SK-N-MC (cell line): ENCODE results near the gene LENG9.

Experiments used
- DNase-seq: peaks from one replicate; pipeline ENCODE4 v3.0.0-alpha.2; 2011; ENCODE audit warnings: low read depth, low spot score
- H3K27ac ChIP-seq: fragments of 200-600 bp; sonication (generic); 2 replicates; pipeline ENCODE4 v1.5.1; 2016; ENCODE audit warnings: mixed run types
- H3K36me3 ChIP-seq: fragments of 200-600 bp; sonication (generic); 2 replicates; pipeline ENCODE4 v1.6.1; 2017; ENCODE audit warnings: antibody characterized with exemption, low read length, mixed read lengths; ENCODE audit not compliant: insufficient read depth
- H3K4me3 ChIP-seq: fragments of 200-600 bp; sonication (generic); 2 replicates; pipeline ENCODE4 v1.5.1; 2016
- H3K9ac ChIP-seq: fragments of 200-600 bp; sonication (generic); 2 replicates; pipeline ENCODE4 v1.8.0; 2017; ENCODE audit warnings: mixed run types, mixed read lengths; ENCODE audit not compliant: insufficient read length
- H3K9me3 ChIP-seq: fragments of 200-600 bp; sonication (generic); 2 replicates; pipeline ENCODE4 v1.6.1; 2017; ENCODE audit warnings: low read depth, mild to moderate bottlenecking, antibody characterized with exemption, low read length, moderate library complexity, mixed read lengths
- EZH2 ChIP-seq: fragments of 200-600 bp; sonication (generic); IDR thresholded peaks from one replicate; pipeline ENCODE4 v1.6.1; 2017; ENCODE audit warnings: antibody characterized with exemption
- FOXP2 ChIP-seq: optimal IDR thresholded peaks from 2 replicates; pipeline ENCODE3; 2011; ENCODE audit warnings: mild to moderate bottlenecking, moderate library complexity; ENCODE audit not compliant: insufficient read depth; ENCODE audit errors: extremely low read length, control extremely low read depth
- POLR2AphosphoS5 ChIP-seq: IDR thresholded peaks from 2 replicates; pipeline ENCODE4 v1.6.1; 2012; ENCODE audit warnings: mild to moderate bottlenecking, low read depth, low read length, borderline replicate concordance

The LENG9 gene

GRCh38 chr19:54480051-54480450 lies 16.5 kb upstream of the LENG9 start:
- Histone ChIP-seq H3K9me3 (no peaks in the 10 kb centered on the region), H3K27ac (no peak overlapping the region), H3K9ac (no peak overlapping the region), H3K36me3 (no peaks in the 10 kb centered on the region), H3K4me3 (no peak overlapping the region)
- DNase-seq: no peak
- no peak for TF ChIP-seq EZH2
- no peak for TF ChIP-seq POLR2AphosphoS5
- TF ChIP-seq FOXP2: no peak

GRCh38 chr19:54478677-54479266 lies 15.2 kb upstream of the LENG9 start:
- TF ChIP-seq POLR2AphosphoS5: no peak
- TF ChIP-seq EZH2: no peak
- TF ChIP-seq FOXP2: no peak
- Histone ChIP-seq H3K36me3 (no peaks in the 10 kb centered on the region), H3K9ac (no peak overlapping the region), H3K9me3 (no peaks in the 10 kb centered on the region), H3K4me3 (no peak overlapping the region), H3K27ac (no peak overlapping the region)
- DNase-seq: no peak

- no peak overlapping the region for H3K9ac ChIP-seq
- H3K4me3 ChIP-seq: no peak overlapping the region
- no peak overlapping the region for H3K27ac ChIP-seq
- no peak for DNase-seq
- H3K36me3 ChIP-seq: no peaks in the 10 kb centered on the region
- no peaks in the 10 kb centered on the region for H3K9me3 ChIP-seq
- TF ChIP-seq POLR2AphosphoS5: no peak
- TF ChIP-seq EZH2: no peak
- no peak for TF ChIP-seq FOXP2
Observed at GRCh38 chr19:54477650-54478049, 14.1 kb upstream of the LENG9 start.

DNA sequence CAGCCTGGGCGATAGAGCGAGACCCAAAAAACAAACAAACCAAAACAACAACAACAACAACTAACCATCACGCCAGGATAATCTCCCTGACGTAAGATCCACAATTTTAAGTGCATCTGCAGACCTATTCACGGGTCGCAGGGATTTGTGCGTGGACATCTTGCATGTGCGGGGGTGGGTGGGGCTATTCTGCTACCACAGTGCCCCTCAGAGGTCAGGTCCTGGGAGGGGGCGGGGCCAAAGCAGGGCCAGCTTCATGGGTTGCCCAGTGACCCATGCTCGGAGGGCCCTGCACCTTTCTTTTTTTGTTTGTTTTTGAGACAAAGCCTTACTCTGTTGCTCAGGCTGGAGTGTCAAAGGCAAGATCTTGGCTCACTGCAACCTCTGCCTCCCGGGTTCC lies 12.1 kb upstream of the LENG9 start:
- H3K36me3 ChIP-seq: no peaks in the 10 kb centered on the region
- no peak for DNase-seq

DNA sequence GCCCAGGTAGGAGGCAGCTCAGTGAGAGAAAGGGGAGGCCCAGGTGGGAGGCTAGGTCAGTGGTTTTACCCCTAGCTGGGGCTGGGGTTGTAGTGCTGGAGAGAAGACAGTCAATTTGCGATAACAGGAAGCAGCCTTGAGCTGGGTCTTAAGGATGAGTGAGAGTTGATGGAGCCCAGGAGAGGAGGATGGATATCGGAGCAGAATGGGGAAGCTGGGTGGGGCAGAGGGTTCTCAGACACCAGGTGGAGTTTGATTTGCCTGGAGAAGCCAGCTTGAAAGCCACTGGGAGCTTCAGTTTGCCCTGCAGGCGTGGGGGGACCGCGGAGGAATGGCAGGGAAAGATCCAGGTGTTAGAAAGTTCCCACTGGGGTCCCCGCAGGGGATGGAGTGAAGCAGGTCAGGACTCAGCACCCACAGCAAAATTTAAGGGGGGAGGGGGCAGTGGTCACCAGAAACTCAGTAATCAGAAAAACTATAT lies 10.4 kb upstream of the LENG9 start:
- peak overlapping the region; percentile 93 for H3K27ac ChIP-seq
- no peaks in the 10 kb centered on the region for H3K9me3 ChIP-seq
- DNase-seq: no peak
- TF ChIP-seq POLR2AphosphoS5 (no peak), EZH2 (no peak), FOXP2 (no peak)
- peak overlapping the region; percentile 32 for H3K9ac ChIP-seq
- peak overlapping the region; percentile 76 for H3K4me3 ChIP-seq
- H3K36me3 ChIP-seq: no peaks in the 10 kb centered on the region

More for the DNA sequence above, 12.1 kb upstream of the LENG9 start:
- H3K9me3 ChIP-seq: no peaks in the 10 kb centered on the region
- no peak overlapping the region for H3K27ac ChIP-seq
- H3K4me3 ChIP-seq: no peak overlapping the region
- TF ChIP-seq EZH2 (no peak), POLR2AphosphoS5 (no peak), FOXP2 (no peak)
- no peak overlapping the region for H3K9ac ChIP-seq

DNA sequence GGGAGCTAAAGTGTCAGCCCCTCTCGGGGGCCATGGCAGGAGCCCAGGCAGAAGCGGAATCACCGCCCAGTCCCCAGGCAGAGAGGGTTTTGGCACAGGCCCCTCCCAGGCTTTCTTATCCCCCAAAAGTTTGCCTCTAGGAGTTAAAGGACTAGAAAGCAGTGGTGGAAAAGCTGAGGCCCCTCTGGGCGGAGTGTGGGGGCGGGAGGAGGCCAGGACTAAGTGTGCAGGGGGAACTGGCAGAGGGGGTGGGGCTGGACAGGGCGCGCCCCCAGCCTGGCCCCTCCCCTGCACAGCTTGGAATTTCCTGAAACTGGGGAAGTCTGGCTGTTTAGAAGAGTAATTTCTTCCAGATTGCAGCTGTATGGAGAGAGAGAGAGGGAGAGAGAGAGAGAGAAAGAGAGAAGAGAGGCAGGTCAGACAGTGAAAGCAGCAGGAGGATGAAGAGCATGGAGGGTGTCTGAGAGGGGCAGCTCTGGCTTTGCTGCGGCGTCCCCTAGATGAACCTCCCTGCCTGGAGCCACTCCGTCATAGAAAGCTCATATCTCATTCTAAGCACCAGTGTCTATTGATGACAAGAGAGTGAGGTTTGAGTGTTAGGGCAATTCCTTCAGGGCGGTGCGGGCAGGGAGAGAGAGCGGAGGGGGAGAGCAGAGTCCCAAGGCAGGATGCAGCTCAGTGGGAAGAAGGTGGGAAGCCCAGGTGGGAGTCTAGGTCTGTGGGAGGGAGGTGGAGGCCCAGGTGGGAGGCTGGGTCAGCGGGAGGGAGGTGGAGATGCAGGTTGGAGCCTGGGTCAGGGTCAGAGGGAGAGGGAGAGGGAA lies 9.7 kb upstream of the LENG9 start, which contains the start of gene CDC42EP5:
CDC42EP5 (minus strand) TSS at position 226 of the 821 bp plus-strand sequence. CDS start 7,749 bp downstream, outside the sequence.
- H3K27ac ChIP-seq: peak within 1 kb of the TSS; percentile 93
- DNase-seq: peak; percentile 79
- H3K36me3 ChIP-seq: no peaks in the 10 kb centered on the region
- peak within 1 kb of the TSS; percentile 76 for H3K4me3 ChIP-seq
- no peaks in the 10 kb centered on the region for H3K9me3 ChIP-seq
- peak; percentile 46; the same call in 1 of the 2 replicates for TF ChIP-seq POLR2AphosphoS5
- no peak for TF ChIP-seq FOXP2
- H3K9ac ChIP-seq: peak within 1 kb of the TSS; percentile 49

DNA sequence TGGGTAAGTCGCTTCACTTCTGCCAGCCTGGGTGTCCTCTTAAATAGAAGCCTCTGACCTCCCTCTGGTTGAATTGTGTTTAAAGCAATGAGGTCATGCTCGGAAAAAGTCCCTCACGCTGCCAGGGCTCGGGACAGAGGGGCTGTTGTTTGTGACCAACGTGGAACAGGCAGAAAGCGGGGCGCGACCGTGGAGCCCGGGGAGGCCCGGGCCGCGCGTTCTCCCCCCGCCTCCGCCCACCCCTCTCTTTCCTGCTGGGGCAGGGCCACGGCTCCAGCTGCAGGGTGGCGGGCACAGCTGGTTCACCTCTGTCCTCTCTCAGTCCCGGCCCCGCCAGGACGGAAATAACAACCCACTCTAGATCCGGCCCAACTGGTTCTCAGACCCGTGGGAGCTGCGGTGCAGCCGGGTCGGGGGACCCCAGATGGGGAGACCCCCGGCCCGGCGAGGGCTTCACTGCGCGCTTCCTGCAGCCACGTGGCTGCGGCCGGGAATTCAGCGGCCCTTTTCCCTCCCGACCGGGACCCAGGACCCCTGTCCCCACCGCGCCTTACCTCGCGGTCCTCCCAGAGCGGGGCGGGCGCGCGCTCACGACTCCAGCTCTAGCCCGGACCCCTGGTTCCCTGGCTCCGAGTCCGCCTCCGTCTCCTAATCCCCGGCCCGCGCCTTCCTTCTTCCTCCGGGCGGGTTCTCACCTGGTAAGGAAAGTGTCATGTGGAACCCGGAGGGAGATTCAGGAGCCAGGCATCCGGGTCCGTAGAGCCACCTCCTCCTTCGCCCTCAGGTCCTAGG lies 7.6 kb upstream of the LENG9 start:
- DNase-seq: no peak
- TF ChIP-seq FOXP2 (no peak), POLR2AphosphoS5 (no peak), EZH2 (no peak)
- Histone ChIP-seq H3K4me3 (peak overlapping the region; percentile 71), H3K36me3 (no peaks in the 10 kb centered on the region), H3K9ac (peak overlapping the region; percentile 75), H3K27ac (no peak overlapping the region), H3K9me3 (no peaks in the 10 kb centered on the region)
